ENCODE measurements around the gene ACTR5.

DNA sequence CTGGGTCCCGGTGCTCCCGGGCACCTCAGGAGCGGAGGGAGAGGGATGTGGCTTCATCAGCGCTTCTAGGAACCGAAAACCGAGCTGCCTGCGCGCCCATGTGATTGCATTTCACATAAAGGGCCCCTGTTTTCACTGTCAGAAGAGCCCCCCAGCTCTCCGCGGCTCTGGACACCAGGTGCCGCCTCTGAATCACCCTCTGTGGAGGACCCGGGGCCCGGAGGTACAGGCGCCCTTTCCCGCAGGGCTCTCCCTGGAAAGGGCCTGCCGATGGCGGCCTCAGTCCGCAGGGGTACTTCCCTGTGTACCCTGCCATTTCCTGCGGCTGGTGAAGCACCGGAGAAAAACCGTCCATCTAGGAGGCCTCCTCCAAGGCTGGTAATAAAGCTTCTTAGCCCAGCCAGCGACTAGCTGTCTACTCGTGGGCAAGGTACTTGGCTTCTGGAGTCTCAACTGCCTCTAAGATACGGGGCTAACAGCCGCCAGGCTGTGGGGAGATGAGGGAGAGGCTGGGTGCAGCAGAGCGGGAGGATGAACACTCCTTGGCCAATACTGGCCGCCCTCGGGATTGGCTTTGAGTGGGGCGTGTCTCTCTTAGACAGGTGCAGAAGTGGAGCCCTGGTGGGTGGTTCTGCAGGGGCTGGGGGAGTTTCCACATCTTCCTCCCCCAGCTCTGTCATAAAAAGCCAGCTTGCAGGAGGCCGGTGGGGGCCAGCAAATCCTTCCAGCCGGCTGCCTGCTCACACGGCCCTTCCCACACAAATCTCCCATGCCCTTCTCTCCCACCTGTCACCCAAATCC is 58.8 kb downstream of the ACTR5 start:
- TF ChIP-seq JUND (IDR thresholded peaks at IDR 0.05) = no peak
- TF ChIP-seq, protein P1, sequence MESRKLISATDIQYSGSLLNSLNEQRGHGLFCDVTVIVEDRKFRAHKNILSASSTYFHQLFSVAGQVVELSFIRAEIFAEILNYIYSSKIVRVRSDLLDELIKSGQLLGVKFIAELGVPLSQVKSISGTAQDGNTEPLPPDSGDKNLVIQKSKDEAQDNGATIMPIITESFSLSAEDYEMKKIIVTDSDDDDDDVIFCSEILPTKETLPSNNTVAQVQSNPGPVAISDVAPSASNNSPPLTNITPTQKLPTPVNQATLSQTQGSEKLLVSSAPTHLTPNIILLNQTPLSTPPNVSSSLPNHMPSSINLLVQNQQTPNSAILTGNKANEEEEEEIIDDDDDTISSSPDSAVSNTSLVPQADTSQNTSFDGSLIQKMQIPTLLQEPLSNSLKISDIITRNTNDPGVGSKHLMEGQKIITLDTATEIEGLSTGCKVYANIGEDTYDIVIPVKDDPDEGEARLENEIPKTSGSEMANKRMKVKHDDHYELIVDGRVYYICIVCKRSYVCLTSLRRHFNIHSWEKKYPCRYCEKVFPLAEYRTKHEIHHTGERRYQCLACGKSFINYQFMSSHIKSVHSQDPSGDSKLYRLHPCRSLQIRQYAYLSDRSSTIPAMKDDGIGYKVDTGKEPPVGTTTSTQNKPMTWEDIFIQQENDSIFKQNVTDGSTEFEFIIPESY (IDR thresholded peaks at IDR 0.05; ENCODE audit: borderline replicate concordance, low read depth) = no peak
- no peak for TF ChIP-seq GATA2 (CRISPR knock-in tag; IDR thresholded peaks at IDR 0.05)
- TF ChIP-seq, protein P2, sequence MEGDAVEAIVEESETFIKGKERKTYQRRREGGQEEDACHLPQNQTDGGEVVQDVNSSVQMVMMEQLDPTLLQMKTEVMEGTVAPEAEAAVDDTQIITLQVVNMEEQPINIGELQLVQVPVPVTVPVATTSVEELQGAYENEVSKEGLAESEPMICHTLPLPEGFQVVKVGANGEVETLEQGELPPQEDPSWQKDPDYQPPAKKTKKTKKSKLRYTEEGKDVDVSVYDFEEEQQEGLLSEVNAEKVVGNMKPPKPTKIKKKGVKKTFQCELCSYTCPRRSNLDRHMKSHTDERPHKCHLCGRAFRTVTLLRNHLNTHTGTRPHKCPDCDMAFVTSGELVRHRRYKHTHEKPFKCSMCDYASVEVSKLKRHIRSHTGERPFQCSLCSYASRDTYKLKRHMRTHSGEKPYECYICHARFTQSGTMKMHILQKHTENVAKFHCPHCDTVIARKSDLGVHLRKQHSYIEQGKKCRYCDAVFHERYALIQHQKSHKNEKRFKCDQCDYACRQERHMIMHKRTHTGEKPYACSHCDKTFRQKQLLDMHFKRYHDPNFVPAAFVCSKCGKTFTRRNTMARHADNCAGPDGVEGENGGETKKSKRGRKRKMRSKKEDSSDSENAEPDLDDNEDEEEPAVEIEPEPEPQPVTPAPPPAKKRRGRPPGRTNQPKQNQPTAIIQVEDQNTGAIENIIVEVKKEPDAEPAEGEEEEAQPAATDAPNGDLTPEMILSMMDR (IDR thresholded peaks at IDR 0.05) = no peak

All from SK-N-SH (cell line).